GDM1 (cell line): ENCODE measurements around the gene FKBP1B.
"Not testable (repeated sequence)": the region's sequence is repeated elsewhere in the genome, so short reads cannot be mapped to it uniquely, and the experiment has no call there.

Experiments
- DNase-seq: peaks from one replicate; lab custom pipeline; 2025; lab: John Stamatoyannopoulos, UW

The FKBP1B gene

GRCh38 chr2:24049485-24050021 lies at the start of gene FKBP1B:
Gene FKBP1B, plus strand, starts transcription at chr2:24049741. Its CDS starts 109 bp downstream, at chr2:24049850.
- DNase-seq: no peak

GRCh38 chr2:24007693-24008092 lies 41.8 kb upstream of the FKBP1B start:
- DNase-seq: no peak

- no peak for DNase-seq
Measured at GRCh38 chr2:24008672-24009366, 40.7 kb upstream of the FKBP1B start.

- no peak for DNase-seq
Measured at GRCh38 chr2:24009367-24009679, 40.2 kb upstream of the FKBP1B start.

GRCh38 chr2:24009680-24010476 lies 39.7 kb upstream of the FKBP1B start, which contains the start of gene MFSD2B:
Gene MFSD2B, plus strand, starts transcription at chr2:24010085. Its CDS starts 12 bp downstream, at chr2:24010097.
- no peak for DNase-seq

GRCh38 chr2:24010477-24011249 lies 38.9 kb upstream of the FKBP1B start:
- DNase-seq: no peak

- peak; percentile 67 for DNase-seq
Measured at GRCh38 chr2:24011250-24012104, 38.1 kb upstream of the FKBP1B start.

- no peak for DNase-seq
Measured at GRCh38 chr2:24012521-24013188, 36.9 kb upstream of the FKBP1B start.

- not testable (repeated sequence) for DNase-seq
Measured at GRCh38 chr2:24014902-24015301, 34.6 kb upstream of the FKBP1B start.

- DNase-seq: no peak
Measured at GRCh38 chr2:24015562-24016375, 33.8 kb upstream of the FKBP1B start.

GRCh38 chr2:24016376-24016761 lies 33.2 kb upstream of the FKBP1B start:
- DNase-seq: no peak

GRCh38 chr2:24016853-24017703 lies 32.5 kb upstream of the FKBP1B start:
- DNase-seq: no peak

GRCh38 chr2:24017711-24018110 lies 31.8 kb upstream of the FKBP1B start:
- no peak for DNase-seq

GRCh38 chr2:24018241-24018640 lies 31.3 kb upstream of the FKBP1B start:
- no peak for DNase-seq

GRCh38 chr2:24019729-24020128 lies 29.8 kb upstream of the FKBP1B start:
- DNase-seq: no peak

- DNase-seq: no peak
Measured at GRCh38 chr2:24020244-24020643, 29.3 kb upstream of the FKBP1B start.

- no peak for DNase-seq
Measured at GRCh38 chr2:24021122-24021998, 28.2 kb upstream of the FKBP1B start.

GRCh38 chr2:24022324-24022974 lies 27.1 kb upstream of the FKBP1B start:
- no peak for DNase-seq
